ENCODE measurements around the gene ING2. TPM values are rescaled to one million over a fixed set of nuclear protein-coding genes. Genes with fewer than 3 reads are reported as not detected.

ING2 gene
- total RNA-seq, 1 donor from 2014 or later, result 8.7 TPM

DNA sequence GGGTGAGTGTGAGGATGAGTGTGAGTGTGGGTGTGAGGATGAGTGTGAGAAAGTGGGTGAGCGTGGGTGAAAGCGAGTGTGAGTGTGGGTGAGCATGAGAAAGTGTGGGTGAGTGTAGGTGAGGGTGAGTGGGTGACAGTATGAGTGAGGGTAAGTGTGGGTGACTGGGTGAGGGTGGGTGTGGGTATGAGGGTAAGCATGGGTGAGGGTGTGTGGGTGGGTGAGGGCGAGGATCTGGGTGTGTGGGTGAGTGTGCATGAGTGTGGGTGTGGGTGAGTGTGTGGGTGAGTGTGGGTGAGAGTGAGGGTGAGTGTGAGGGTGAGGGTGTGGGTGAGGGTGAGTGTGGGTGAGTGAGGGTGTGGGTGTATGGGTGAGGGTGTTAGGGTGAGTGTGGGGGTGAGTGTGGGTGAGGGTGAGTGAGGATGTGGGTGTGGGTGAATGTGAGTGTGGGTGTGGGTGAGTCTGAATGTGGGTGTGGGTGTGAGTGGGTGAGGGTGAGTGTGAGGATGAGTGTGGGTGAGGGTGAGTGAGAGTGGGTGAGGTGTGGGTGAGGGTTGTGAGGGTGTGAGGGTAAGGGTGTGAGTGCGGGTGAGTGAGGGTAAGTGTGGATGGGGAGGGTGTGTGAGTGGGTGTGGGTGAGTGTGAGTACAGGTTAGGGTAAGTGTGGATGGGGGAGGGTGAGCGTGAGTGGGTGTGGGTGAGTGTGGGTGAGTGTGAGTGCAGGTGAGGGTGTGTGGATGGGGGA is 48.9 kb downstream of the ING2 start:
- DNase-seq (no peak), ATAC-seq (peak; percentile 54)
- Histone ChIP-seq H3K9me3 (no peaks in the 10 kb centered on the region), H3K27ac (no peak overlapping the region), H3K4me1 (no peaks in the 10 kb centered on the region), H3K27me3 (peaks cover 9% of the 10 kb centered on the region), H3K4me3 (no peak overlapping the region), H3K36me3 (no peaks in the 10 kb centered on the region)
- intact Hi-C loops (cut with DNase I), result no loop called here
- TF ChIP-seq, protein P1, sequence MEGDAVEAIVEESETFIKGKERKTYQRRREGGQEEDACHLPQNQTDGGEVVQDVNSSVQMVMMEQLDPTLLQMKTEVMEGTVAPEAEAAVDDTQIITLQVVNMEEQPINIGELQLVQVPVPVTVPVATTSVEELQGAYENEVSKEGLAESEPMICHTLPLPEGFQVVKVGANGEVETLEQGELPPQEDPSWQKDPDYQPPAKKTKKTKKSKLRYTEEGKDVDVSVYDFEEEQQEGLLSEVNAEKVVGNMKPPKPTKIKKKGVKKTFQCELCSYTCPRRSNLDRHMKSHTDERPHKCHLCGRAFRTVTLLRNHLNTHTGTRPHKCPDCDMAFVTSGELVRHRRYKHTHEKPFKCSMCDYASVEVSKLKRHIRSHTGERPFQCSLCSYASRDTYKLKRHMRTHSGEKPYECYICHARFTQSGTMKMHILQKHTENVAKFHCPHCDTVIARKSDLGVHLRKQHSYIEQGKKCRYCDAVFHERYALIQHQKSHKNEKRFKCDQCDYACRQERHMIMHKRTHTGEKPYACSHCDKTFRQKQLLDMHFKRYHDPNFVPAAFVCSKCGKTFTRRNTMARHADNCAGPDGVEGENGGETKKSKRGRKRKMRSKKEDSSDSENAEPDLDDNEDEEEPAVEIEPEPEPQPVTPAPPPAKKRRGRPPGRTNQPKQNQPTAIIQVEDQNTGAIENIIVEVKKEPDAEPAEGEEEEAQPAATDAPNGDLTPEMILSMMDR (IDR thresholded peaks at IDR 0.05), result no peak

DNA sequence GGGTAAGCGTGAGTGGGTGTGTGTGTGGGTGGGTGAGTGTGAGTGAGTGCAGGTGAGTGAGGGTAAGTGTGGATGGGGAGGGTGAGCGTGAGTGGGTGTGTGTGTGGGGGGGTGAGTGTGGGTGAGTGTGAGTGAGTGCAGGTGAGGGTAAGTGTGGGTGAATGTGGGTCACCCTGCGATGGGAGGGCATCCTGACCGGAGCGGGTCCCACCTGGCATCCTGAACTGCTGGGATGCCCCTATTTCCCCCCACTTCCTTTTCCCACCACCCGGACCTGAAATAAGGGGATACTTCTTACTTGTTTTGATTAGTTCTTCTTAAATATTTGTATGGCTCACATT is 49.5 kb downstream of the ING2 start:
- Histone ChIP-seq H3K9me3 (no peaks in the 10 kb centered on the region), H3K4me1 (no peaks in the 10 kb centered on the region), H3K27me3 (peaks cover 9% of the 10 kb centered on the region), H3K36me3 (no peaks in the 10 kb centered on the region), H3K27ac (no peak overlapping the region), H3K4me3 (no peak overlapping the region)
- peak; percentile 7 for ATAC-seq
- DNase-seq, result no peak
- intact Hi-C loops (cut with DNase I), result no loop called here
- TF ChIP-seq, protein P1 (IDR thresholded peaks at IDR 0.05), result no peak

DNA sequence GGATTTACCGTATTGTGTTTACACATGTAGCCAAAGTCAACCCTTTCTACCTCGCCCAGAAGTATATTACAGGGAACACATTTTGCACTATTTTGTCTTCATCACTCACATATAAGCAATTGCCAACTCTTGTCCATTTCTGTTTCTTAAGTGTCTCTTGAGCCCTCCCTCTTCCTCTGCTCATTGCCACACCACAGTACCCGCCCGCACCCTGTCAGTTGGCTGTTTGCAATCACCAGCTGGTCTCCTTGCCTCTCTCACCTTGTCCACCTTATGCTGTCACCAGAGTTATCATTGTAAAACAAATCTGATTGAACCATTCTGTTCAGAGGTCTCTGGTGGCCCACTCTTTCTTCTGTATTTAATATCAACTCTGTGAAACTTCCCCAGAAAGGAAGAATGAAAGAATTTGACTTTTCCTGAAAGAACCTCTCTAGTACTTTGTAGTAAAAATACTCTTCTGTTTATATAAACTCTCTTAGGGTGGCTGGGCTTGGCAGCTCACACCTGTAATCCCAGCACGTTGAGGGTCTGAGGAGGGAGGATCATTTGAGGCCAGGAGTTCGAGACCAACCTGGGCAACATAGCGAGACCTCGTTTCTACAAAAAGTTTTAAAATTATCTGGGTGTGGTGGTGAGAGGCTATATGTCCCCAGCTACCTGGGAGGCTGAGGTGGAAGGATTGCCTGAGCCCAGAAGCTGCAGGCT is 50.2 kb downstream of the ING2 start:
- Histone ChIP-seq H3K36me3 (no peaks in the 10 kb centered on the region), H3K4me3 (no peak overlapping the region)

DNA sequence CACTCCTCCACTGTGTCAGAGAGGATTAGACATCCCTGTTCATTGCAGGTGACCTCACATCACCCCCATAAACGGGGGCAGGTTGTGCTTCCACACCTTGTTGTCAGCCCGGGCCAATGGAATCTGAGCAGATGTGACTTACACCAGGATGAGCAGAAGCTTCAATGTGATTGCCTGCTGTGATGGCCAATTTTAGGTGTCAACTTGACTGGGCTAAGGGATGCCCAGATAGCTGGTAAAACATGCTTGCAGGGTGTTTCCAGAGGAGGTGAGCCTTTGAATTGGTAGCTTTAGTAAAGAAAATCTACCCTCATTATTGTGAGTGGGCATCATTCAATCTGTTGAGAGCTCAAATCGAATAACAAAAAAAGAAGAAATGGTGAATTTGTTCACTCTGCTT is 52.1 kb downstream of the ING2 start:
- intact Hi-C loops (cut with DNase I), result no loop called here
- no peak for DNase-seq
- H3K9me3 ChIP-seq, result no peaks in the 10 kb centered on the region
- H3K27me3 ChIP-seq, result peaks cover 9% of the 10 kb centered on the region
- no peak for ATAC-seq
- TF ChIP-seq, protein P1 (IDR thresholded peaks at IDR 0.05), result no peak
- no peak overlapping the region for H3K4me3 ChIP-seq
- H3K4me1 ChIP-seq, result no peaks in the 10 kb centered on the region
- H3K36me3 ChIP-seq, result no peaks in the 10 kb centered on the region
- no peak overlapping the region for H3K27ac ChIP-seq

More for the DNA sequence above, 50.2 kb downstream of the ING2 start:
- Histone ChIP-seq H3K4me1 (no peaks in the 10 kb centered on the region), H3K27me3 (peaks cover 9% of the 10 kb centered on the region), H3K9me3 (no peaks in the 10 kb centered on the region), H3K27ac (no peak overlapping the region)
- ATAC-seq (peak; percentile 83), DNase-seq (peak; percentile 74)
- intact Hi-C loops (cut with DNase I), result no loop called here
- TF ChIP-seq, protein P1 (IDR thresholded peaks at IDR 0.05), result no peak

DNA sequence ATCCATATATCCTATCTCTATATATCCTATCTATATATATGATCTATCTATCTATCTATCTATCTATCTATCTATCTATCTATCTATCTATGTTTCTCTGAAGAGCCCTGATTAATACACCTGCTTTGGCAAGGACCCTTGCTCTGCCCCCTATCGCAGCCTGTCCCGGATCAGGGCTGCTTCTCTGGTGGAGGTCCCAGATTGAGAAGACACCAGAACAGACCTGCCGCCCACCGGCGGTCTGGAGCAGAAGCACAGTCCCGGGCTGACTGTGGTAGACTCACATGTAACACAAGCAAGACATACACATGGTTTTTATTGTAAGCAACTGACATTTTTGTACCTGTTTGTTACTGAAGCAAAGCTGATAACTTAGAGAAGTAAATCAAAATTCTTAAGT is 52.8 kb downstream of the ING2 start:
- no peaks in the 10 kb centered on the region for H3K9me3 ChIP-seq
- intact Hi-C loops (cut with DNase I), result no loop called here
- H3K4me1 ChIP-seq, result no peaks in the 10 kb centered on the region
- no peaks in the 10 kb centered on the region for H3K36me3 ChIP-seq
- no peak overlapping the region for H3K4me3 ChIP-seq
- no peak for DNase-seq
- no peak overlapping the region for H3K27ac ChIP-seq
- peaks cover 9% of the 10 kb centered on the region for H3K27me3 ChIP-seq
- TF ChIP-seq, protein P1 (IDR thresholded peaks at IDR 0.05), result no peak
- no peak for ATAC-seq
